ENCODE measurements around the gene DAAM1. TPM values are rescaled to one million over a fixed set of nuclear protein-coding genes. Genes with fewer than 3 reads are reported as not detected.
A peak's percentile ranks its signal among the peaks of the same experiment; 100 is the strongest.

The DAAM1 gene
- total RNA-seq, 2 experiments from 2014 or later: 11.3 to 11.7 TPM

DNA sequence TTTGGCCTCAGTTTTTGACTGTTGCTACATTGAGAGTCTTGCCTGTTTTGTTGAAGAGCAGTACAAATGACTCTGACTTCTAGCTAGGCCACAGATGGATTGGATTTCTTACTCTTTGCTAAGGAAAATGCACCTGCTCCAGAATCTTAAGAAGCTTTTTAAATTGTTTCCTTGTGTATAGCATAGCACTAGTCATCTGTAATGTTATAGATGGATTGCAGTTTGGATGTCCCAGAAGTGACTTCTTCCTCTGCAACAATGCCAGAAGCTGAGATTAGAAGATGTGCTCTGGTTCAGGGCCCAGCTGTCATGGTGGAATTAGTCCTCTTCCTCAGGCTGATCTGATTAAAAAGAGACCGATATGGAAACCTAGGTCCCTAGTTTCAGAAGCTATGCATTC lies 67.9 kb downstream of the DAAM1 start:
- Mint-ChIP-seq H3K27me3 (no peaks in the 10 kb centered on the region), H3K36me3 (ENCODE audit: low read depth) (no peaks in the 10 kb centered on the region), H3K9me3 (ENCODE audit: low read depth) (no peaks in the 10 kb centered on the region), H3K4me3 (no peak overlapping the region), H3K27ac (no peak overlapping the region), H3K4me1 (no peaks in the 10 kb centered on the region)
- intact Hi-C loops (cut with DNase I, micrococcal nuclease): no loop called here
- DNase-seq (no peak), ATAC-seq (no peak)
- ChIA-PET POLR2A (no interaction called here), CTCF (no interaction called here)

DNA sequence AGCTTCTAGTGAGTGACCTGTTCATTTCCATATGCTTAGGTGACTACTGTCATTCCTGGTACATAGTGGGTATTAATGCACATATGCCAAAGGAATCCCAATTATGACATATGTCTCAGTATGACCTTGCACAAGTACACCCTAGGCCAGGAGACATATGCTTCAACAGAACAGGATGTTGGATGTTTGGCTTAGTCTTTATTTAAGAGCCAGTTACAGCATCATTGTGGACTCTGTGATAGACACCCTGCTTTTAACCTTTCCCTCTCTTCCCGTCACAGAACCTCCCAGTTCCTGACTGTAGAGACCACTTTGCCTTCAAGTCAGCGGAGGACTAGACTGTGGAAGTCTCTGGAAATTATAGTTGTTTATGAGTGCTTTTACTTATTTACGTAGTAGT lies 72.9 kb downstream of the DAAM1 start:
- ChIA-PET POLR2A (no interaction called here), CTCF (no interaction called here)
- no peaks in the 10 kb centered on the region for H3K9me3 Mint-ChIP-seq (ENCODE audit: low read depth)
- H3K27ac Mint-ChIP-seq: no peak overlapping the region
- DNase-seq (no peak), ATAC-seq (no peak)
- intact Hi-C loops (cut with DNase I, micrococcal nuclease): no loop called here
- no peaks in the 10 kb centered on the region for H3K27me3 Mint-ChIP-seq
- no peak overlapping the region for H3K4me3 Mint-ChIP-seq
- peaks cover 9% of the 10 kb centered on the region for H3K4me1 Mint-ChIP-seq
- H3K36me3 Mint-ChIP-seq (ENCODE audit: low read depth): peaks cover 23% of the 10 kb centered on the region

DNA sequence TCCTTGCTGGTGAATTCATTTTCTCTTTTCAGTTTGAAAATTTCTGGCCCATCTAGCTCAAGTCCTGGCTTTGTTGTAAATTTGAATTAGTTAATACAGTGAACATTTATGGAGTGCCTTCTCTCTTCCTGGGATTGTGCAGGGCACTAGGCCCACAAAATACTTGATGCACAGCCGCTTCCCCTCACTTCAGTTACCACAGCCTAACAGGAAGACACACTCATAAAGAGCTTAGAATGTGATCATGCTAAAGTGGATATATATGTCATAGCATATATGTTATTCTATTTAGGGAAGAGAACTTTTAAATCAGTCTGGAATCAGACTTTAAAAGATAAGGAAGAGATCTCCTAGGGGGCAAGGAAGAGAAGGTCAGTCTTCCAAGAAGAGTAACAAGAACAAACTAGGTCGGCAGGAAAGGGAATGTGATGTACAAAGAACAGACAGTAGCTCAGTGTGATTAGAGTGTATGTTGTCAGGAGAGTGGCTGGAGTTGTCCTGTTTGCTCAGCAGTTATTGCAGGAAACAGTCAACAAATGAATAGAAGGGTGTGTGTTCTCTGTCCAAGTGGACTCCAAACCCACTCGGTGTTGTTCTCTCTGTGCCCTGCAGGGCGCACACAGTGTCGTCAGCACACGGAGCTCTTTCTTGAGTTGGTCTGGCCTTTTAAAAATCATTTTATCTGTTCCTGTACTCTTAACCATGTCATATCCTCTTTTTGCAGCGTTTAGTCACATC lies 74.4 kb downstream of the DAAM1 start:
- peak; percentile 7 for DNase-seq
- POLR2A ChIA-PET: interaction anchor here (0.7 kb wide), 1 partner anchor 17 kb away, joined by 3 read pairs; no protein-coding TSS in a partner anchor
- Mint-ChIP-seq H3K36me3 (ENCODE audit: low read depth) (peaks cover 29% of the 10 kb centered on the region), H3K27me3 (no peaks in the 10 kb centered on the region), H3K9me3 (ENCODE audit: low read depth) (no peaks in the 10 kb centered on the region), H3K4me1 (peaks cover 19% of the 10 kb centered on the region), H3K27ac (no peak overlapping the region), H3K4me3 (no peak overlapping the region)
- no peak for ATAC-seq
- intact Hi-C loops (cut with DNase I, micrococcal nuclease): no loop called here
- CTCF ChIA-PET: interaction anchor here (0.6 kb wide), 1 partner anchor 1927 kb away, joined by 3 read pairs; no protein-coding TSS in a partner anchor

DNA sequence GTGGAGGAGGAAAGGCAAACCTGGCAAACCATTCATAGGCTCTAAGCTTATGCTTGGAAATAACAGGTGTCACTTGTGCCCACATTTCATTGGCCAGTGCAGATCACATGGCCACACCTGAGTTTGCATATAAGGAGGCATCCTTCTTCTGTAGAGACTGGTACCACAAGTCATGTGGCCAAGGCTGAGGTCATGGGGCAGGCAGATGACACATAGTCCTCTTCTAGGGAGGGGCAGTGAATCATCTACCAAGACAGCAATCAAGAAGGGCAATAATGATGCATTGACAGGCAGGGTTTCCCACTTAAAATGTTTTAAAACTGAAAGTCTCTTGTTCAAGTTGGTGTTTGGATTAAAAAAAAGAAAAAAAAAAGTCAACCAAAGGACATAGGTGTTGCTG lies 77.3 kb downstream of the DAAM1 start:
- no peak overlapping the region for H3K27ac Mint-ChIP-seq
- H3K4me3 Mint-ChIP-seq: no peak overlapping the region
- peak; percentile 75 for DNase-seq
- POLR2A ChIA-PET: no interaction called here
- no peaks in the 10 kb centered on the region for H3K9me3 Mint-ChIP-seq (ENCODE audit: low read depth)
- intact Hi-C loops (cut with DNase I, micrococcal nuclease): loop anchor here in 1 of 2 experiments (1.0 to 2.0 kb wide), 2 partner anchors 9 to 77 kb away; partner anchors contain the start of gene DAAM1
- H3K27me3 Mint-ChIP-seq: no peaks in the 10 kb centered on the region
- H3K36me3 Mint-ChIP-seq (ENCODE audit: low read depth): peaks cover 38% of the 10 kb centered on the region
- CTCF ChIA-PET: interaction anchor here (1.6 kb wide), 1 partner anchor 13 kb away, joined by 7 read pairs; no protein-coding TSS in a partner anchor
- peaks cover 21% of the 10 kb centered on the region for H3K4me1 Mint-ChIP-seq
- ATAC-seq: peak; percentile 96

DNA sequence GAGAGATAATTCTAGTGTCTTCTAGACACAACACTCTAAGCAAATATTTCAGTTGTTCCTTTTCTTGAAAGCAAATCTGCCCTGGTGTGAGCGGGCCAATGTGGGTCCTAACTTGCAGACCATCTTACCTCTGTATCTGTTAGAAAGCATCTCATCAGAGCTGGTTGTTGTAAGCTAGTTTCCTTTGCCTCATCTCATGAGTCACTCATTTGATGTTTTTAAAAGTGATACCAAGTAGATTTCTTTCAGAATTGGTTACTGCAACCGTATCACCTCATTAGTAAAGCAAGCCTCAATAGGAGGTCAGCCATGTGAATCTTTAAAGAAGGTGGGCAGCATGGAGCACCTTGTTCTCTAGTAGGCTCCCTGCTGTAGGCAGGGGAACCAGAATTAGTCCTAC lies 78.6 kb downstream of the DAAM1 start:
- Mint-ChIP-seq H3K4me3 (no peak overlapping the region), H3K27me3 (no peaks in the 10 kb centered on the region), H3K9me3 (ENCODE audit: low read depth) (no peaks in the 10 kb centered on the region), H3K27ac (no peak overlapping the region), H3K36me3 (ENCODE audit: low read depth) (peaks cover 38% of the 10 kb centered on the region), H3K4me1 (peaks cover 21% of the 10 kb centered on the region)
- ChIA-PET POLR2A (no interaction called here), CTCF (interaction anchor here (1.6 kb wide), 1 partner anchor 14 kb away, joined by 7 read pairs; no protein-coding TSS in a partner anchor)
- no peak for DNase-seq
- intact Hi-C loops (cut with DNase I, micrococcal nuclease): loop anchor here in 1 of 2 experiments (2.0 kb wide), 1 partner anchor 78 kb away; the partner anchor contains the start of gene DAAM1
- peak; percentile 52 for ATAC-seq

DNA sequence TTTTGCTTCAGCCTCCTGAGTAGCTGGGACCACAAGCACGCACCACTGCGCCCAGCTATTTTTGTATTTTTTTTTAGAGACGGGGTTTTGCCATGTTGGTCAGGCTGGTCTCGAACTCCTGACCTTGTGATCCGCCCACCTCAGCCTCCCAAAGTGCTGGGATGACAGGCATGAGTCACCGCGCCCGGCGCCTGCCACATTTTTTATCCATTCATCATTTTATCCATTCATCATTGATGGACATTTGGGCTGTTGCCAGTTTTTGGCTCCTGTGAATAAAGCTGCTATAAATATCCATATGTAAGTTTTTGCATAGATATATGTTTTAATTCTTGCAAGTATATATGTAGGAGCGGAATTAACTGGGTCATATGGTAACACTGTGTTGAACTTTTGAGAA lies 79.5 kb downstream of the DAAM1 start:
- Mint-ChIP-seq H3K9me3 (ENCODE audit: low read depth) (no peaks in the 10 kb centered on the region), H3K27ac (no peak overlapping the region), H3K27me3 (no peaks in the 10 kb centered on the region), H3K36me3 (ENCODE audit: low read depth) (peaks cover 38% of the 10 kb centered on the region), H3K4me1 (peaks cover 21% of the 10 kb centered on the region), H3K4me3 (no peak overlapping the region)
- intact Hi-C loops (cut with DNase I, micrococcal nuclease): no loop called here
- ATAC-seq: peak; percentile 15
- ChIA-PET POLR2A (no interaction called here), CTCF (no interaction called here)
- no peak for DNase-seq

DNA sequence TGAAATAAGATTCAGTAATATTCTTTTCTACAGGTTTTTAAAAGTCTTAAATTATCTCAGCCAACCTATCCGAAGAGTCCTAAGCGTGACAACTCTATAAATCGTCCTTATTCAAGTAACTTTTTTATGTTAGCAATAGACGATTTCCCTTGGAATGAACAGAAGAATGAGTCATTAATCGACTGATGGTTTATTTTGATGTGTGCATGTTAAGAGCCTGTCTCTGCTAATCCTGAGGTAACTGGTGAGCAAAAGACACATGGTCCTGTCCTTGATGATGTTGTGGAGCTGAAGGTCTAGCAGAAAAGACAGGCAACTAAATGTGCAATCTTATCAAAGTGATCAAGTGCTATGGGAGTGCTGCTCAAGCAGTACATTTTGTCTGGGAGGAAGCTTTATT lies 80.4 kb downstream of the DAAM1 start:
- no peak overlapping the region for H3K27ac Mint-ChIP-seq
- H3K4me3 Mint-ChIP-seq: no peak overlapping the region
- no peak for ATAC-seq
- no peak for DNase-seq
- intact Hi-C loops (cut with DNase I, micrococcal nuclease): no loop called here
- H3K36me3 Mint-ChIP-seq (ENCODE audit: low read depth): peaks cover 35% of the 10 kb centered on the region
- ChIA-PET CTCF (no interaction called here), POLR2A (no interaction called here)
- peaks cover 21% of the 10 kb centered on the region for H3K4me1 Mint-ChIP-seq
- H3K27me3 Mint-ChIP-seq: no peaks in the 10 kb centered on the region
- H3K9me3 Mint-ChIP-seq (ENCODE audit: low read depth): no peaks in the 10 kb centered on the region

DNA sequence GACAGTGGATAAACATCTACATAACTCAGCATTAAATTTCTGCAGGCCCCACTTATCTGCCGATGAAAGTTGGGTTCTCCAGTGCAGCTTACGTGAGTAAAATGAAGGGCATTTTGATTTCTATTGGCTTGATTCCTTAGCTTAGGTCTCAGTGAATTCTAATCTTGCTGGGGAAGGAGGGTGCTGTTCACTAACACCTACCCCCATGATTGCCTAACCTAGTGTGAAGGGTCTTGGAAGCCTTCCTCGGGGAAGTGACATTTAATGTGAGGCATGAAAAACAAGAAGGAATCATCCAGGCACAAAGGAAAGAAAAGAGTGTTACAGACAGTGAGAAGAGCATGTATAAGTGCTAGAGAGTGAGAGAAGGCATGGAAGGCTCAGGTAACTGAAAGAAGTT lies 81.0 kb downstream of the DAAM1 start:
- no peak overlapping the region for H3K27ac Mint-ChIP-seq
- intact Hi-C loops (cut with DNase I, micrococcal nuclease): no loop called here
- ATAC-seq (no peak), DNase-seq (no peak)
- H3K4me3 Mint-ChIP-seq: no peak overlapping the region
- no peaks in the 10 kb centered on the region for H3K27me3 Mint-ChIP-seq
- POLR2A ChIA-PET: no interaction called here
- peaks cover 21% of the 10 kb centered on the region for H3K4me1 Mint-ChIP-seq
- peaks cover 35% of the 10 kb centered on the region for H3K36me3 Mint-ChIP-seq (ENCODE audit: low read depth)
- CTCF ChIA-PET: no interaction called here
- no peaks in the 10 kb centered on the region for H3K9me3 Mint-ChIP-seq (ENCODE audit: low read depth)

DNA sequence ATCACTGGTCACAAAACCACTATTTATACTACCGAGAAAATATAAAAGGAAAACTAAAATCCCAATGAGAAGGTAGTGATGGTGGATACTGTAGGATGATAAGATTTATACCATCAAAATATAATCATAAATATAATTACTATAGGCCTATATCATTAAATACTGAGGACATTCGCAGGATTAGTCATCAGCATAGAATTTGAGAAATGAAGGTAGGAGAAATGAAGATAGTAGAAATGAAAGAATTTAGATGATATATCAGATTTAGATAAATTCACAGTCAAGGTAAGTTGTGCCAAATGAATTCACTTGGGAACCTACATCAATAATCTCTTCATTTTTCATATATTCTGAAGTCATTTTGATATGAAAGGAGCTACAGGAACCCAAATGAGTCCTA lies 82.8 kb downstream of the DAAM1 start:
- no peak overlapping the region for H3K27ac Mint-ChIP-seq
- no peak for DNase-seq
- no peak for ATAC-seq
- H3K4me3 Mint-ChIP-seq: no peak overlapping the region
- CTCF ChIA-PET: no interaction called here
- H3K36me3 Mint-ChIP-seq (ENCODE audit: low read depth): peaks cover 17% of the 10 kb centered on the region
- POLR2A ChIA-PET: no interaction called here
- no peaks in the 10 kb centered on the region for H3K9me3 Mint-ChIP-seq (ENCODE audit: low read depth)
- H3K27me3 Mint-ChIP-seq: no peaks in the 10 kb centered on the region
- intact Hi-C loops (cut with DNase I, micrococcal nuclease): no loop called here
- H3K4me1 Mint-ChIP-seq: peaks cover 28% of the 10 kb centered on the region

DNA sequence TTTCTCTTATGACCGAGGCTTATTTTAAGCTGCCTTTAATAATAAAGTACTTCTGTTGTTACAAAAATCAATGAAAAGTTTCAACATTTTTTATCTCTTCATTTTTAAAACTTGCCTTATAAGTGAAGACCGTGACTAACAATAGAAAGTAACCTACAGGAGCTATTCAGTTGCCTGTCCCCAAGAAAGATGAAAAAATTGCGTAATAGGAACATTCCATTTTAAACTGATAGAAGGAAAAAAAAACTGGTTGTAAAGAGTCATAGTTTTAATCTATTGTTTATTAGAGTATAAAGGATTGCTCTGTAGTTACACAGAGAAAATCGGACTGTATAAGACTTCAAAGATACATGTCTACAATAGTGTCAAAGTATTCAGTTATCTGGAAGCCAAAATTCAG lies 83.3 kb downstream of the DAAM1 start:
- Mint-ChIP-seq H3K4me1 (peaks cover 26% of the 10 kb centered on the region), H3K36me3 (ENCODE audit: low read depth) (peaks cover 12% of the 10 kb centered on the region), H3K9me3 (ENCODE audit: low read depth) (no peaks in the 10 kb centered on the region), H3K27ac (no peak overlapping the region), H3K4me3 (no peak overlapping the region), H3K27me3 (no peaks in the 10 kb centered on the region)
- no peak for DNase-seq
- CTCF ChIA-PET: no interaction called here
- intact Hi-C loops (cut with DNase I, micrococcal nuclease): no loop called here
- POLR2A ChIA-PET: no interaction called here
- no peak for ATAC-seq

DNA sequence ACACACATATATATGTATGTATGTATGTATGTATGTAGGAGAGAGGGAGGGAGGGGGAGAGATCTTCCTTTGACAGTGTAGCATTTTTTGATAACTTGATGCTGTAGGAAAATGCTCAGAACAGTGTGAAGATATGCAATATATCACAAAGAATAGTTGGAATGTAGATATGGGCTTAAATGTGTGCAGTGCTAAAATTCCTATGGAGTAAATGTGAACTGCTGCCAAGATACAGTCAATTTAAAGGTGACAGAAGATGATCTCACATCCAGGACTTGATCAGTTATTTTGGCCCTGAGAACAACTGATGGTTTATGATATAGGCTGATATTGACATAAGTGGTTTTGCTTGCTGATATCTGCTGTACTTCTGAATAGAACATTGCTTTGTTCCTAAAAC lies 84.2 kb downstream of the DAAM1 start:
- H3K9me3 Mint-ChIP-seq (ENCODE audit: low read depth): no peaks in the 10 kb centered on the region
- POLR2A ChIA-PET: no interaction called here
- CTCF ChIA-PET: interaction anchor here (0.8 kb wide), 1 partner anchor 17 kb away, joined by 3 read pairs; no protein-coding TSS in a partner anchor
- intact Hi-C loops (cut with DNase I, micrococcal nuclease): no loop called here
- ATAC-seq (no peak), DNase-seq (no peak)
- no peak overlapping the region for H3K4me3 Mint-ChIP-seq
- no peak overlapping the region for H3K27ac Mint-ChIP-seq
- H3K4me1 Mint-ChIP-seq: peaks cover 21% of the 10 kb centered on the region
- H3K36me3 Mint-ChIP-seq (ENCODE audit: low read depth): peaks cover 9% of the 10 kb centered on the region
- no peaks in the 10 kb centered on the region for H3K27me3 Mint-ChIP-seq

DNA sequence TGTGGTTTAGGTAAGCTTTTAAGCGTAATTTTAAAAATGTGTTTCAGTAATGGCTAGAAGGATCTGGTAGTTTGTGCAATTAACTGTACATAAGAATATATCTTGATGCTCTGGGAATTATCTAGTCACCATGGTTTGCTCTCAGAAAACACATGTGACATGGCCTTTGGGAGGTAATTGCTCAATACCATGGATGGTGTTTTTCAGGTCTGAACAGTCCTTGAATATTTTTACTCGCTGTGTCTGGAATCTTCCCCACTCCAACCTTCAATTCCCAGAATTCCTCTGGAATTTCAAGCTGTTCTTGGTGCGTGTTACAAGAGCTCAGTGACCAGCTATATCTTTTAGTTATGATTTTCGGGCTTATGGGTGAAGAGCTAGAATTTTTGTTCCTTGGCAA lies 85.3 kb downstream of the DAAM1 start:
- H3K4me1 Mint-ChIP-seq: peaks cover 19% of the 10 kb centered on the region
- ATAC-seq (no peak), DNase-seq (no peak)
- CTCF ChIA-PET: interaction anchor here (0.8 to 1.5 kb wide), 2 partner anchors 11 to 16 kb away, joined by 3 to 4 read pairs; no protein-coding TSS in a partner anchor
- H3K36me3 Mint-ChIP-seq (ENCODE audit: low read depth): peaks cover 5% of the 10 kb centered on the region
- intact Hi-C loops (cut with DNase I, micrococcal nuclease): no loop called here
- no peaks in the 10 kb centered on the region for H3K9me3 Mint-ChIP-seq (ENCODE audit: low read depth)
- H3K27me3 Mint-ChIP-seq: no peaks in the 10 kb centered on the region
- no peak overlapping the region for H3K27ac Mint-ChIP-seq
- POLR2A ChIA-PET: no interaction called here
- H3K4me3 Mint-ChIP-seq: no peak overlapping the region

All from activated CD4-positive, alpha-beta T cell treated with anti-CD3 and anti-CD28 coated beads for 36 hours (primary cell).